H1 (cell line): ENCODE measurements around the gene SLCO2A1. TPM values are rescaled to one million over a fixed set of nuclear protein-coding genes. Genes with fewer than 3 reads are reported as not detected.

Experiments used
- CTCF ChIA-PET: fragments of 300-600 bp; sonication (Branson Sonifier 250); formaldehyde crosslinking; loops from one replicate; lab custom pipeline; 2021; ENCODE audit not compliant: partially characterized antibody; lab: Charles Lee
- POLR2A ChIA-PET: fragments of 300-600 bp; sonication (Branson Sonifier 250); formaldehyde crosslinking; loops from one replicate; lab custom pipeline; 2021; ENCODE audit warnings: inconsistent platforms; ENCODE audit not compliant: partially characterized antibody; lab: Charles Lee
- DNase-seq, 2 experiments: peaks; one replicate each; pipeline versions ENCODE4 v3.0.0 to v3.0.0-alpha.2; 2010 to 2022; ENCODE audit warnings: low spot score in 2 of 2, low read depth in 1 of 2, mixed read lengths in 1 of 2
- FAIRE-seq: peaks from 2 replicates; lab custom pipeline; 2011; peaks lifted over from hg19 to GRCh38; lab: Jason Lieb, UNC
- H2AFZ ChIP-seq: 2 replicates; pipeline ENCODE4 v1.8.1; 2012; ENCODE audit warnings: low read length, inconsistent platforms
- H2AK5ac ChIP-seq: 2 replicates; pipeline ENCODE4 v1.6.1; 2013; ENCODE audit warnings: low read depth, low read length
- H2BK120ac ChIP-seq: replicated peaks from 2 replicates; pipeline ENCODE3; 2013; ENCODE audit warnings: low read depth, low read length, inconsistent platforms
- H2BK12ac ChIP-seq: 2 replicates; pipeline ENCODE4 v1.6.1; 2013; ENCODE audit warnings: low read depth, low read length
- H2BK15ac ChIP-seq: 2 replicates; pipeline ENCODE4 v1.6.1; 2013; ENCODE audit warnings: low read length
- H2BK20ac ChIP-seq: 2 replicates; pipeline ENCODE4 v1.6.1; 2013; ENCODE audit warnings: low read length
- H2BK5ac ChIP-seq: 2 replicates; pipeline ENCODE4 v1.6.1; 2013; ENCODE audit warnings: low read depth, low read length
- H3K14ac ChIP-seq: 2 replicates; pipeline ENCODE4 v1.6.1; 2013; ENCODE audit warnings: inconsistent platforms; ENCODE audit not compliant: insufficient read length
- H3K18ac ChIP-seq: 2 replicates; pipeline ENCODE4 v1.6.1; 2013; ENCODE audit warnings: low read length; ENCODE audit errors: extremely low read depth
- H3K23ac ChIP-seq: 2 replicates; pipeline ENCODE4 v1.6.1; 2013; ENCODE audit warnings: inconsistent platforms; ENCODE audit not compliant: insufficient read length
- H3K23me2 ChIP-seq: 2 replicates; pipeline ENCODE4 v1.6.1; 2013; ENCODE audit warnings: low read depth, low read length
- H3K27ac ChIP-seq: 2 replicates; pipeline ENCODE4 v1.6.1; 2011; ENCODE audit warnings: low read depth, low read length, inconsistent platforms
- H3K27me3 ChIP-seq, 4 experiments: replicated peaks in 1 of 4; 1 replicate in 1 of 4; 2 replicates in 3 of 4; pipeline versions ENCODE4 v1.6.1 to v1.8.1; 2011 to 2013; ENCODE audit warnings: low read length in 3 of 4, mild to moderate bottlenecking in 3 of 4, inconsistent platforms in 2 of 4, mixed read lengths in 2 of 4, moderate library complexity in 1 of 4; ENCODE audit not compliant: control insufficient read depth in 3 of 4, insufficient read depth in 3 of 4; ENCODE audit errors: extremely low read depth in 1 of 4
- H3K36me3 ChIP-seq, 4 experiments: 2 replicates each; pipeline versions ENCODE4 v1.6.1 to v1.8.1; 2011 to 2013; ENCODE audit warnings: mild to moderate bottlenecking in 4 of 4, low read length in 3 of 4, moderate library complexity in 2 of 4, control low read depth in 1 of 4, inconsistent platforms in 1 of 4; ENCODE audit not compliant: insufficient read depth in 4 of 4, control insufficient read depth in 2 of 4
- H3K4ac ChIP-seq: replicated peaks from 2 replicates; pipeline ENCODE3; 2013; ENCODE audit warnings: low read length, low read depth, mixed read lengths, inconsistent platforms; ENCODE audit not compliant: insufficient read length
- H3K4me1 ChIP-seq, 4 experiments: replicated peaks in 1 of 4; 1 replicate in 1 of 4; 2 replicates in 3 of 4; pipeline versions ENCODE4 v1.6.1 to v1.8.1; 2011 to 2013; ENCODE audit warnings: low read length in 3 of 4, inconsistent platforms in 2 of 4, mixed read lengths in 1 of 4; ENCODE audit not compliant: insufficient read depth in 4 of 4, control insufficient read depth in 3 of 4
- H3K4me2 ChIP-seq, 2 experiments: 2 replicates each; pipeline versions ENCODE4 v1.6.1 to v1.8.1; 2011 to 2013; ENCODE audit warnings: low read depth in 2 of 2, low read length in 2 of 2, control low read depth in 1 of 2, inconsistent platforms in 1 of 2, mild to moderate bottlenecking in 1 of 2; ENCODE audit not compliant: insufficient read depth in 1 of 2
- H3K4me3 ChIP-seq, 4 experiments: fragments of 200-600, 300-600 bp in 1 of 4; sonication (generic), shearing (Covaris generic), sonication (Bioruptor Twin) in 1 of 4; 2 replicates each; pipeline versions ENCODE4 v1.5.1 to v1.8.1; 2011 to 2016; ENCODE audit warnings: low read length in 4 of 4, low read depth in 3 of 4, control low read depth in 2 of 4, inconsistent platforms in 2 of 4, mild to moderate bottlenecking in 2 of 4, mixed read lengths in 1 of 4, moderate library complexity in 1 of 4; ENCODE audit not compliant: insufficient read depth in 2 of 4; ENCODE audit errors: extremely low read depth in 1 of 4
- H3K56ac ChIP-seq: replicated peaks from 2 replicates; pipeline ENCODE3; 2013; ENCODE audit warnings: low read depth, mild to moderate bottlenecking, mixed read lengths, low read length, inconsistent platforms; ENCODE audit not compliant: insufficient read length
- H3K79me1 ChIP-seq: 2 replicates; pipeline ENCODE4 v1.6.1; 2013; ENCODE audit warnings: low read depth, low read length, control low read depth
- H3K79me2 ChIP-seq, 2 experiments: 2 replicates each; pipeline versions ENCODE4 v1.6.1 to v1.8.1; 2012 to 2013; ENCODE audit warnings: low read length in 2 of 2, mild to moderate bottlenecking in 2 of 2, inconsistent platforms in 1 of 2; ENCODE audit not compliant: insufficient read depth in 2 of 2, control insufficient read depth in 1 of 2
- H3K9ac ChIP-seq, 4 experiments: replicated peaks in 1 of 4; 1 replicate in 1 of 4; 2 replicates in 3 of 4; pipeline versions ENCODE4 v1.6.1 to v1.8.1; 2011 to 2013; ENCODE audit warnings: low read depth in 3 of 4, low read length in 3 of 4, control low read depth in 2 of 4, mild to moderate bottlenecking in 2 of 4, moderate library complexity in 2 of 4, inconsistent platforms in 1 of 4; ENCODE audit errors: extremely low read depth in 1 of 4
- H3K9me3 ChIP-seq, 2 experiments: 2 replicates each; pipeline versions ENCODE4 v1.6.1 to v1.8.1; 2012 to 2013; ENCODE audit warnings: mild to moderate bottlenecking in 2 of 2, moderate library complexity in 2 of 2, control low read depth in 1 of 2, inconsistent platforms in 1 of 2, low read depth in 1 of 2, low read length in 1 of 2, mixed read lengths in 1 of 2; ENCODE audit not compliant: insufficient read depth in 2 of 2
- H4K20me1 ChIP-seq, 2 experiments: replicated peaks in 1 of 2; 2 replicates each; pipeline versions ENCODE3 to v1.8.1; 2011 to 2013; ENCODE audit warnings: inconsistent platforms in 2 of 2, low read length in 2 of 2, mild to moderate bottlenecking in 1 of 2; ENCODE audit not compliant: insufficient read depth in 2 of 2, control insufficient read depth in 1 of 2
- H4K5ac ChIP-seq: 2 replicates; pipeline ENCODE4 v1.6.1; 2013; ENCODE audit warnings: low read length, low read depth, mixed read lengths, inconsistent platforms; ENCODE audit not compliant: insufficient read length
- H4K8ac ChIP-seq: 2 replicates; pipeline ENCODE4 v1.8.0; 2013; ENCODE audit warnings: mild to moderate bottlenecking, moderate library complexity, low read length, inconsistent platforms; ENCODE audit not compliant: insufficient read depth; ENCODE audit errors: extremely low read depth
- H4K91ac ChIP-seq: replicated peaks from 2 replicates; pipeline ENCODE3; 2013; ENCODE audit warnings: low read length, mixed read lengths, inconsistent platforms; ENCODE audit not compliant: insufficient read length
- CBX8 ChIP-seq: fragments of 300-800, 300-1000 bp; sonication (generic); IDR thresholded peaks from 2 replicates; pipeline ENCODE4 v1.7.1; 2016; ENCODE audit warnings: low read depth, low read length, borderline replicate concordance
- EGR1 ChIP-seq: IDR thresholded peaks from 2 replicates; pipeline ENCODE4 v1.6.1; 2011; ENCODE audit warnings: low read depth, low read length, borderline replicate concordance
- GABPA ChIP-seq: IDR thresholded peaks from 2 replicates; pipeline ENCODE4 v1.6.1; 2011; ENCODE audit warnings: mild to moderate bottlenecking, low read length, moderate library complexity, borderline replicate concordance; ENCODE audit not compliant: insufficient read depth
- JUND ChIP-seq: IDR thresholded peaks from 2 replicates; pipeline ENCODE4 v1.6.1; 2011; ENCODE audit warnings: mild to moderate bottlenecking, improper control_type of control experiment, low read length
- KDM5A ChIP-seq: fragments of 200-600 bp; IDR thresholded peaks from 2 replicates; pipeline ENCODE4 v1.7.1; 2012; ENCODE audit warnings: mild to moderate bottlenecking, low read length, inconsistent platforms, mixed read lengths
- MAX ChIP-seq: IDR thresholded peaks from 2 replicates; pipeline ENCODE4 v1.6.1; 2012; ENCODE audit warnings: inconsistent platforms
- PHF8 ChIP-seq: fragments of 200-600 bp; sonication (generic); conservative IDR thresholded peaks from 2 replicates; pipeline ENCODE4 v1.7.1; 2012; ENCODE audit warnings: low read depth, mild to moderate bottlenecking, inconsistent platforms, low read length, moderate library complexity
- RXRA ChIP-seq: IDR thresholded peaks from 2 replicates; pipeline ENCODE4 v1.6.1; 2011; ENCODE audit warnings: low read depth, mild to moderate bottlenecking, low read length, moderate library complexity; ENCODE audit not compliant: insufficient read depth
- SP4 ChIP-seq: IDR thresholded peaks from 2 replicates; pipeline ENCODE4 v1.6.1; 2012; ENCODE audit warnings: low read length, inconsistent platforms
- USF2 ChIP-seq: IDR thresholded peaks from 2 replicates; pipeline ENCODE4 v1.6.1; 2011; ENCODE audit warnings: low read length, improper control_type of control experiment
- WGBS, 2 experiments: shearing (Covaris generic) in 1 of 2; methylation state at CpG; one replicate each; pipeline versions ENCODE4 v1.1.6 to v1.1.7; 2013 to 2015; ENCODE audit warnings: low lambda C conversion rate in 2 of 2, mixed read lengths in 2 of 2, inconsistent platforms in 1 of 2, low coverage in 1 of 2, missing lambda C conversion rate in 1 of 2; ENCODE audit not compliant: insufficient replicate concordance in 2 of 2, insufficient coverage in 1 of 2, insufficient read length in 1 of 2; ENCODE audit errors: extremely low coverage in 1 of 2, missing lambda C conversion rate in 1 of 2; 5-methylcytosine and 5-hydroxymethylcytosine counted together
- polyA plus RNA-seq, 7 experiments: library from polyadenylated mRNA; depleted of rRNA in 3 of 7; stranded (reverse) in 5 of 7; unstranded in 2 of 7; fragments of >200 nt in 5 of 7; fragments of 200-250 nt in 2 of 7; gene quantifications; 1 replicate in 5 of 7; 2 replicates in 1 of 7; 4 replicates in 1 of 7; pipeline versions ENCODE4 v1.2.1 to v1.2.3, GENCODE V29; 2011 to 2013; ENCODE audit warnings: missing spikeins in 2 of 7, mixed read lengths in 2 of 7
- total RNA-seq: library from RNA; stranded (reverse); fragmentation: NEBNext Ultra II Directional; extraction: Animal tissue kit (Norgen Biotek cat#: 25700); gene quantifications from 2 replicates; pipeline ENCODE4 v1.2.1, GENCODE V29; 2021

The SLCO2A1 gene
- total and polyA plus RNA-seq, 2 of the 8 experiments (the other 6 are each of a cell fraction or from before 2014, with no cell fraction given): 1.1 to 2.3 TPM

- no peak within 1 kb of the TSS for H3K14ac ChIP-seq
- peak in 1 of 2 experiments; percentile 82 for DNase-seq
- no peak within 1 kb of the TSS for H2AK5ac ChIP-seq
- CTCF ChIA-PET: interaction anchor here (1.4 to 3.3 kb wide), 4 partner anchors 29 to 317 kb away, joined by 4 to 14 read pairs (median 6); no protein-coding TSS in a partner anchor
- peaks cover 18% of the 10 kb centered on the region for H3K23me2 ChIP-seq
- peak within 1 kb of the TSS in 1 of 4 experiments; percentile 53; a peak in 2 of 7 replicates for H3K9ac ChIP-seq
- H3K23ac ChIP-seq: no peak within 1 kb of the TSS
- H3K27me3 ChIP-seq: peaks cover 14 to 45% (median 34%) of the 10 kb centered on the region in 4 experiments
- peak within 1 kb of the TSS; percentile 14 for H3K56ac ChIP-seq
- no peak within 1 kb of the TSS; the same call in 1 of the 2 replicates for H2BK15ac ChIP-seq
- WGBS, 2 experiments: 0% methylated on average over 9 of the region's 80 CpGs; no CpG with 5 or more reads in 1 of the 2 experiments
- H3K4me2 ChIP-seq: peak within 1 kb of the TSS; percentile 72 to 94
- peaks cover 3% of the 10 kb centered on the region; the same call in 1 of the 2 replicates for H3K79me1 ChIP-seq
- H4K5ac ChIP-seq: peak within 1 kb of the TSS; percentile 19
- H2BK20ac ChIP-seq: no peak within 1 kb of the TSS
- H3K18ac ChIP-seq: peak within 1 kb of the TSS; percentile 87
- H4K91ac ChIP-seq: peak within 1 kb of the TSS; percentile 66
- FAIRE-seq: no peak
- H2BK120ac ChIP-seq: no peak within 1 kb of the TSS
- H3K4me1 ChIP-seq: peaks cover 0 to 15% (median 9%) of the 10 kb centered on the region in 4 experiments; a peak in 6 of 7 replicates
- peak within 1 kb of the TSS; percentile 71 to 94 (median 79) for H3K4me3 ChIP-seq
- no peaks in the 10 kb centered on the region for H3K79me2 ChIP-seq
- peak within 1 kb of the TSS; percentile 53 for H4K8ac ChIP-seq
- H3K27ac ChIP-seq: no peak within 1 kb of the TSS
- H2AFZ ChIP-seq: peak within 1 kb of the TSS; percentile 98
- no peaks in the 10 kb centered on the region for H3K9me3 ChIP-seq
- no peak within 1 kb of the TSS for H2BK5ac ChIP-seq
- H4K20me1 ChIP-seq: no peaks in the 10 kb centered on the region
- peak within 1 kb of the TSS; percentile 44; the same call in 1 of the 2 replicates for H2BK12ac ChIP-seq
- POLR2A ChIA-PET: interaction anchor here (1.0 to 2.0 kb wide), 4 partner anchors 16 to 75 kb away, joined by 3 to 4 read pairs (median 3); no protein-coding TSS in a partner anchor
- H3K36me3 ChIP-seq: no peaks in the 10 kb centered on the region
- H3K4ac ChIP-seq: no peak within 1 kb of the TSS
- TF ChIP-seq USF2: no peak
- peak; percentile 36; the same call in 1 of the 2 replicates for TF ChIP-seq MAX
- peak; percentile 33; the same call in 1 of the 2 replicates for TF ChIP-seq PHF8
- no peak for TF ChIP-seq JUND
- TF ChIP-seq SP4: no peak
- no peak for TF ChIP-seq RXRA
- TF ChIP-seq CBX8: no peak
- 0 out of 2 replicates have a peak, but pooled peaks have one; percentile 42 for TF ChIP-seq GABPA
- TF ChIP-seq EGR1: peak; percentile 81; the same call in 1 of the 2 replicates
- no peak for TF ChIP-seq KDM5A
These were observed 134.3 kb downstream of the SLCO2A1 start, which contains the start of gene RAB6B for GRCh38 chr3:133895208-133896001. RAB6B (minus strand) TSS chr3:133895882; CDS start chr3:133895466, 416 bp downstream.
